HEK293 (cell line): Measurements from ENCODE around the gene COL17A1.

Experiments used
- ZNF585B ChIP-seq: fragments of 450-650 bp; formaldehyde crosslinking; IDR thresholded peaks from 2 replicates; pipeline ENCODE4 v1.5.1; 2016; ENCODE audit warnings: missing biosample characterization, missing genetic modification characterization
- TF ChIP-seq, protein P1 (sequence below): fragments of 450-650 bp; formaldehyde crosslinking; IDR thresholded peaks from 2 replicates; pipeline ENCODE4 v1.5.1; 2016; ENCODE audit warnings: missing biosample characterization, missing genetic modification characterization

DNA sequence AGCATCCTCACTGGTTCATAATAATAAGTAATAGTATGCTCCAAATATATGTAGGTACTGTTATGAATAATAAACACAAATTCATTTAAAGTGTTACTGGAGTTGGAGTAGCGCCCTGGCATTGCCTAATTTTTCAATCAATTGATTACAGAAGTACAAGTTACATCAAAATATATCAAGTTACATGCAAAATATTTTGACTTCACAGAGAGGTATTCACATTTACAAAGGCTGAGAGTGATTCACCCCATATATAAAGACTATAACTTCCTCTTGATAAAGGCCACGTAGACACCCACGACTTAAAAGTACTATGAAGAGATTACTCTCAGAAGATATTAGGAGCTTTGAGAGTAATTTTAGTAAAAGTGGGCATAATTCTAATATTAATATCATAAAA lies 13.6 kb upstream of the COL17A1 start:
- TF ChIP-seq ZNF585B (tag by site-specific recombination), result no peak
- TF ChIP-seq, protein P1, sequence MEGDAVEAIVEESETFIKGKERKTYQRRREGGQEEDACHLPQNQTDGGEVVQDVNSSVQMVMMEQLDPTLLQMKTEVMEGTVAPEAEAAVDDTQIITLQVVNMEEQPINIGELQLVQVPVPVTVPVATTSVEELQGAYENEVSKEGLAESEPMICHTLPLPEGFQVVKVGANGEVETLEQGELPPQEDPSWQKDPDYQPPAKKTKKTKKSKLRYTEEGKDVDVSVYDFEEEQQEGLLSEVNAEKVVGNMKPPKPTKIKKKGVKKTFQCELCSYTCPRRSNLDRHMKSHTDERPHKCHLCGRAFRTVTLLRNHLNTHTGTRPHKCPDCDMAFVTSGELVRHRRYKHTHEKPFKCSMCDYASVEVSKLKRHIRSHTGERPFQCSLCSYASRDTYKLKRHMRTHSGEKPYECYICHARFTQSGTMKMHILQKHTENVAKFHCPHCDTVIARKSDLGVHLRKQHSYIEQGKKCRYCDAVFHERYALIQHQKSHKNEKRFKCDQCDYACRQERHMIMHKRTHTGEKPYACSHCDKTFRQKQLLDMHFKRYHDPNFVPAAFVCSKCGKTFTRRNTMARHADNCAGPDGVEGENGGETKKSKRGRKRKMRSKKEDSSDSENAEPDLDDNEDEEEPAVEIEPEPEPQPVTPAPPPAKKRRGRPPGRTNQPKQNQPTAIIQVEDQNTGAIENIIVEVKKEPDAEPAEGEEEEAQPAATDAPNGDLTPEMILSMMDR, result no peak
